SK-N-SH (cell line): ENCODE data around the gene NR1D2. TPM values are rescaled to one million over a fixed set of nuclear protein-coding genes. Genes with fewer than 3 reads are reported as not detected.

Source experiments
- CTCF ChIA-PET: fragments of 300-600, 350-600 bp; formaldehyde crosslinking; extraction: SDS; loops from one replicate; lab custom pipeline; 2021; lab: Yijun Ruan, JAX
- POLR2A ChIA-PET: fragments of 350-600 bp; sonication (Branson Sonifier 250); formaldehyde crosslinking; extraction: SDS; loops from one replicate; lab custom pipeline; 2020; ENCODE audit warnings: antibody characterized with exemption, inconsistent platforms; lab: Yijun Ruan, JAX
- DNase-seq: peaks from one replicate; pipeline ENCODE4 v3.0.0; 2012
- H2AFZ ChIP-seq: fragments of 200-600 bp; sonication (generic); 2 replicates; pipeline ENCODE4 v1.8.1; 2016; ENCODE audit warnings: antibody characterized with exemption, mild to moderate bottlenecking, low read depth
- H3F3A ChIP-seq: fragments of 200-600 bp; sonication (generic); replicated peaks from 2 replicates; pipeline ENCODE3; 2016; ENCODE audit warnings: antibody characterized with exemption, mild to moderate bottlenecking; ENCODE audit not compliant: insufficient read depth
- H3K27ac ChIP-seq, 2 experiments: fragments of 200-500 bp in 1 of 2; fragments of 200-600 bp in 1 of 2; sonication (Bioruptor generic) in 1 of 2; sonication (generic), shearing (Covaris generic) in 1 of 2; 2 replicates each; pipeline versions ENCODE4 v1.5.1 to v1.6.1; 2014 to 2016; ENCODE audit warnings: low read depth in 2 of 2, inconsistent platforms in 1 of 2, low read length in 1 of 2, mild to moderate bottlenecking in 1 of 2, mixed read lengths in 1 of 2
- H3K27me3 ChIP-seq: fragments of 200-600 bp; sonication (generic), shearing (Covaris generic); 2 replicates; pipeline ENCODE4 v1.6.1; 2016; ENCODE audit warnings: mixed run types; ENCODE audit not compliant: insufficient read depth
- H3K36me3 ChIP-seq, 2 experiments: fragments of 200-500 bp in 1 of 2; fragments of 200-600 bp in 1 of 2; sonication (Bioruptor generic) in 1 of 2; sonication (generic) in 1 of 2; replicated peaks in 1 of 2; 2 replicates each; pipeline versions ENCODE3 to v1.5.1; 2014 to 2016; ENCODE audit warnings: low read length in 1 of 2, mild to moderate bottlenecking in 1 of 2; ENCODE audit not compliant: insufficient read depth in 2 of 2, control insufficient read depth in 1 of 2
- H3K4me1 ChIP-seq, 2 experiments: fragments of 200-500 bp in 1 of 2; fragments of 200-600 bp in 1 of 2; sonication (Bioruptor generic) in 1 of 2; sonication (generic), shearing (Covaris generic) in 1 of 2; 2 replicates each; pipeline versions ENCODE4 v1.5.1 to v1.6.1; 2014 to 2016; ENCODE audit warnings: low read depth in 1 of 2, low read length in 1 of 2, mixed run types in 1 of 2; ENCODE audit not compliant: insufficient read depth in 2 of 2, control insufficient read depth in 1 of 2
- H3K4me2 ChIP-seq: fragments of 200-600 bp; sonication (generic), shearing (Covaris generic); 2 replicates; pipeline ENCODE4 v1.6.1; 2017; ENCODE audit warnings: mixed run types
- H3K4me3 ChIP-seq, 2 experiments: fragments of 200-500 bp in 1 of 2; fragments of 200-600 bp in 1 of 2; sonication (Bioruptor generic) in 1 of 2; sonication (generic), shearing (Covaris generic) in 1 of 2; 2 replicates each; pipeline versions ENCODE4 v1.5.1 to v1.8.1; 2014 to 2016; ENCODE audit warnings: low read depth in 2 of 2, inconsistent platforms in 1 of 2, low read length in 1 of 2, mild to moderate bottlenecking in 1 of 2, mixed read lengths in 1 of 2, moderate library complexity in 1 of 2
- H3K79me2 ChIP-seq: fragments of 200-600 bp; sonication (generic); 2 replicates; pipeline ENCODE4 v1.8.1; 2017; ENCODE audit warnings: mild to moderate bottlenecking; ENCODE audit not compliant: insufficient read depth
- H3K9ac ChIP-seq: fragments of 200-600 bp; sonication (generic); 2 replicates; pipeline ENCODE4 v1.6.1; 2017; ENCODE audit warnings: mixed run types
- H3K9me2 ChIP-seq: fragments of 200-600 bp; sonication (generic); 2 replicates; pipeline ENCODE4 v1.6.1; 2017; ENCODE audit warnings: mixed run types
- H3K9me3 ChIP-seq: fragments of 200-600 bp; sonication (generic); 2 replicates; pipeline ENCODE4 v1.6.1; 2017; ENCODE audit warnings: mixed run types, mild to moderate bottlenecking, moderate library complexity
- H4K20me1 ChIP-seq: fragments of 200-600 bp; sonication (generic); 2 replicates; pipeline ENCODE4 v1.6.1; 2017; ENCODE audit warnings: mild to moderate bottlenecking, mixed run types; ENCODE audit not compliant: insufficient read depth
- CHD2 ChIP-seq: fragments of 150-350 bp; IDR thresholded peaks from 2 replicates; pipeline ENCODE4 v1.6.1; 2018; ENCODE audit warnings: low read length; ENCODE audit not compliant: partially characterized antibody
- ELF1 ChIP-seq: IDR thresholded peaks from 2 replicates; pipeline ENCODE4 v1.4.0; 2012
- EP300 ChIP-seq, 2 experiments: IDR thresholded peaks; 2 replicates each; pipeline versions ENCODE4 v1.4.0 to v1.6.1; 2012; ENCODE audit warnings: borderline replicate concordance in 1 of 2, low read depth in 1 of 2, low read length in 1 of 2
- FOSL2 ChIP-seq: IDR thresholded peaks from 2 replicates; pipeline ENCODE4 v1.4.0; 2012; ENCODE audit warnings: low read depth, mild to moderate bottlenecking, moderate library complexity, borderline replicate concordance
- FOXJ3 ChIP-seq: sonication (generic); formaldehyde crosslinking; IDR thresholded peaks from 2 replicates; pipeline ENCODE4 v1.5.1; 2020; ENCODE audit warnings: mild to moderate bottlenecking, missing genetic modification reagents
- GABPA ChIP-seq: IDR thresholded peaks from 2 replicates; pipeline ENCODE4 v1.4.0; 2012; ENCODE audit warnings: low read depth, mild to moderate bottlenecking
- IRF3 ChIP-seq: fragments of 150-350 bp; IDR thresholded peaks from 2 replicates; pipeline ENCODE4 v1.6.1; 2016; ENCODE audit warnings: mild to moderate bottlenecking, low read depth, low read length
- MEF2A ChIP-seq: IDR thresholded peaks from 2 replicates; pipeline ENCODE4 v1.4.0; 2012; ENCODE audit warnings: low read depth, borderline replicate concordance
- NRF1 ChIP-seq: IDR thresholded peaks from 2 replicates; pipeline ENCODE4 v1.6.1; 2012; ENCODE audit warnings: low read depth, mild to moderate bottlenecking, low read length
- POLR2AphosphoS5 ChIP-seq: IDR thresholded peaks from 2 replicates; pipeline ENCODE4 v1.6.1; 2012; ENCODE audit warnings: low read depth, low read length
- RCOR1 ChIP-seq: fragments of 150-350 bp; IDR thresholded peaks from 2 replicates; pipeline ENCODE4 v1.6.1; 2017; ENCODE audit warnings: antibody characterized with exemption, low read length
- RFX5 ChIP-seq: IDR thresholded peaks from 2 replicates; pipeline ENCODE4 v1.6.1; 2012; ENCODE audit warnings: mild to moderate bottlenecking, improper control_type of control experiment, low read length
- RXRA ChIP-seq: IDR thresholded peaks from 2 replicates; pipeline ENCODE4 v1.4.0; 2012; ENCODE audit warnings: low read depth, mild to moderate bottlenecking, borderline replicate concordance
- SIN3A ChIP-seq: IDR thresholded peaks from 2 replicates; pipeline ENCODE4 v1.6.1; 2012; ENCODE audit warnings: low read depth, mild to moderate bottlenecking, low read length, moderate library complexity, borderline replicate concordance
- SMC3 ChIP-seq: IDR thresholded peaks from 2 replicates; pipeline ENCODE4 v1.6.1; 2012; ENCODE audit warnings: low read depth, low read length, improper control_type of control experiment
- USF1 ChIP-seq: IDR thresholded peaks from 2 replicates; pipeline ENCODE4 v1.4.0; 2012; ENCODE audit warnings: low read depth, borderline replicate concordance
- ZBTB33 ChIP-seq: IDR thresholded peaks from 2 replicates; pipeline ENCODE4 v1.4.0; 2012; ENCODE audit warnings: low read depth, borderline replicate concordance
- WGBS: methylation state at CpG from one replicate; pipeline ENCODE4 v1.1.6; 2017; ENCODE audit warnings: low lambda C conversion rate; 5-methylcytosine and 5-hydroxymethylcytosine counted together
- polyA plus RNA-seq, 3 experiments: library from polyadenylated mRNA; depleted of rRNA; stranded (reverse); fragments of >200 nt; gene quantifications; 2 replicates each; pipeline ENCODE4 v1.2.3, GENCODE V29; 2012

Gene NR1D2
- polyA plus RNA-seq, 1 of the 3 experiments (the other 2 are of a cell fraction): 12.0 TPM

GRCh38 chr3:24004171-24004938, 59.3 kb downstream of the NR1D2 start:
- no peaks in the 10 kb centered on the region for H3K9me3 ChIP-seq
- H3K9me2 ChIP-seq: no peaks in the 10 kb centered on the region
- TF ChIP-seq GABPA (no peak), RFX5 (no peak), ELF1 (no peak), EP300 (IDR thresholded peaks at IDR 0.05; ENCODE audit: borderline replicate concordance in 1 of 2, low read depth in 1 of 2, low read length in 1 of 2) (no peak), SIN3A (no peak), MEF2A (no peak), POLR2AphosphoS5 (no peak), FOSL2 (no peak), SMC3 (no peak), CHD2 (no peak), RXRA (no peak), RCOR1 (no peak), USF1 (no peak), IRF3 (no peak), ZBTB33 (no peak), FOXJ3 (CRISPR knock-in tag) (no peak), NRF1 (no peak)
- H4K20me1 ChIP-seq: no peaks in the 10 kb centered on the region
- no peak overlapping the region for H3K4me2 ChIP-seq
- peaks cover 0 to under 1% of the 10 kb centered on the region in 2 experiments; a peak in 1 of 4 replicates for H3K4me1 ChIP-seq
- no peak overlapping the region for H3K4me3 ChIP-seq
- no peak overlapping the region for H3K27ac ChIP-seq
- DNase-seq: no peak
- H3F3A ChIP-seq: no peaks in the 10 kb centered on the region
- 100% methylated on average over 4 of the region's 4 CpGs for WGBS
- no peak overlapping the region for H3K9ac ChIP-seq
- no peaks in the 10 kb centered on the region for H3K27me3 ChIP-seq
- H2AFZ ChIP-seq: no peak overlapping the region
- no peaks in the 10 kb centered on the region for H3K36me3 ChIP-seq
- no peaks in the 10 kb centered on the region for H3K79me2 ChIP-seq
- ChIA-PET CTCF (interaction anchor here (1.1 to 1.5 kb wide), 4 partner anchors 11 to 234 kb away, joined by 3 to 4 read pairs (median 4); no protein-coding TSS in a partner anchor), POLR2A (no interaction called here)
